HG02970 (cell line): ENCODE measurements around the gene RPAIN.

Experiments used
- ATAC-seq: cut with Tn5 transposase; IDR thresholded peaks from one replicate; pipeline ENCODE4 v1.9.1; 2021; ENCODE audit warnings: mild to moderate bottlenecking, moderate library complexity, moderate number of reproducible peaks; ENCODE audit not compliant: unreplicated experiment, low FRiP score

Gene RPAIN, protein sequence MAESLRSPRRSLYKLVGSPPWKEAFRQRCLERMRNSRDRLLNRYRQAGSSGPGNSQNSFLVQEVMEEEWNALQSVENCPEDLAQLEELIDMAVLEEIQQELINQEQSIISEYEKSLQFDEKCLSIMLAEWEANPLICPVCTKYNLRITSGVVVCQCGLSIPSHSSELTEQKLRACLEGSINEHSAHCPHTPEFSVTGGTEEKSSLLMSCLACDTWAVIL

DNA sequence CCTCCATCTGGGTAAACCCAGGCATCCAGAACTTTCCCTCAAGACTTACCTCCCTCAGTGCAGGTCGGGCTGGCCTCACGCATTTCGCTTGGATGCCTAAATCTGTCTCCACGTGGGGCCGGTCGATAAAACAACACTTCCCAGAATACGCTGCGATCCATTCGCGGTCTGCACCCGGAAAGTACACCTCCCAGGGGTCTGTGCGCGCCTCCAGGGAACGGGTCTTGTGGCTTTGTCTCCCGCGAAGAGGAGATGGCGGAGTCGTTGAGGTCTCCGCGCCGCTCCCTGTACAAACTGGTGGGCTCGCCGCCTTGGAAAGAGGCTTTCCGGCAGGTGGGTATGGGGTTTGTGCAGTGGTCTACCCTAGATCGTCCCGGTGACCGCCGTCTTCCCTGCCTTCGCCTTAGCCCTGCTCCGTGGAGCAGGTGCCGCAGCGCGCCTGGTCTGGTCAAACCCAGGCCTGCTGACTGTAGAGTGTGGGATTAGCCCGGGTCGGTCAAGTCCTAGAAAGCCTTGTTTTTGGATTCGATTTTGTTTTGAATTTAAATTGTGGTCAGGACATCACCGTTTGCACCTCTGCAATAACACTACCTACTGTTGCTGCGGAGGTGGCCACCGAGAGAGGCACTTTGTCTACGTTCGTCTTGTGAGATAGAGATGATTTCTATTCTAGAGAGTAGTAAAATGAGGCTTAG is at the start of gene RPAIN:
Gene RPAIN (plus strand): TSS at position 224 of the 695 bp plus-strand sequence. CDS start 29 bp downstream, at position 253.
- ATAC-seq: peak; percentile 49

GRCh38 chr17:5370411-5370810 is 49.6 kb upstream of the RPAIN start:
- no peak for ATAC-seq

DNA sequence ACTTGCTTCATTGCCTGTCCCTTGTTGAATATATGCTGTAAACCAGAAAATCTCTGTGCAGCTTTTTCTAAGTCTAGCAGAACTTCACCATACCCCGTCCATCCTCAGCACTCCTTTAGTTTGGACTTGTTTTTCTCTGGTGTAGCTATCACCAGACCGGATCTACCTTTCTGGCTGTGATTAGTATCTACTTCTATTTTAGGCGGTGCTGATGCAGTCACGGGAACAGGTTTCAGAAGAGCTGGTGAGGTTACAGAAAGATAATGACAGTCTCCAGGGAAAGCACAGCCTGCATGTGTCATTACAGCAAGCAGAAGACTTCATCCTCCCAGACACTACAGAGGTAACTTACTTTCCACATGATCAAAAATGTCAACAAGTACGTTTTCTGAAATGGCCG is 46.9 kb upstream of the RPAIN start:
- no peak for ATAC-seq

DNA sequence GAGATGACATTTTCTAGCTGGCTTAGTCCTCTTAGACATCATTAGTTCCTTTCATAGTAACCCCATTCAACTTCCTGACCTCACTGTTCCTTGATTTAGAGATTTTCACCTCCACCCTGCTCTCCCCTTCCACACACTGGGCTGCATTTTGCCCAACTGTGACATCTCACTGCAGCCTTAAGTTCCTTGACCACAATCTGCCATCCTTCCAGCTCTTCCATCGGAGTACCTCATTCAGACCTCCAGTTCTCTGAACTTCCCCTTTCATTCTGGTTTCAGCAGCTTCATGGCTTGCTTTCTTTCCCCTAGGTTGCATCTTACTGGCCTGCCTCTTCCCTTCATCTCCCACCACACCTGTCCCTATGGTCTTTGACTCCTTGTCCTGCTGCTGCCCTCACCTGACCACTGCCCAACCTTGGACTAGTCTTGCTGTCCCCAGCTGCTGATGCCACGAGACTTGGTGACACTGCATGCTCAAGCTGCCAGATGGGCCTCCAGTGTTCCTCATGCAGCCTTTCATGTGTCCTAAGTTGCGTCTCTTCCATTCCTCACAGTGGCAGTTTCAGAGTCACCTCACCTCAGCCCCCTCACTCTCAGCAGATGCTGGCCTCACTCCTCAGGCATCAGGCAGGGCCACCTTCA is 41.3 kb upstream of the RPAIN start:
- no peak for ATAC-seq

GRCh38 chr17:5379351-5380107 is 40.5 kb upstream of the RPAIN start:
- no peak for ATAC-seq

DNA sequence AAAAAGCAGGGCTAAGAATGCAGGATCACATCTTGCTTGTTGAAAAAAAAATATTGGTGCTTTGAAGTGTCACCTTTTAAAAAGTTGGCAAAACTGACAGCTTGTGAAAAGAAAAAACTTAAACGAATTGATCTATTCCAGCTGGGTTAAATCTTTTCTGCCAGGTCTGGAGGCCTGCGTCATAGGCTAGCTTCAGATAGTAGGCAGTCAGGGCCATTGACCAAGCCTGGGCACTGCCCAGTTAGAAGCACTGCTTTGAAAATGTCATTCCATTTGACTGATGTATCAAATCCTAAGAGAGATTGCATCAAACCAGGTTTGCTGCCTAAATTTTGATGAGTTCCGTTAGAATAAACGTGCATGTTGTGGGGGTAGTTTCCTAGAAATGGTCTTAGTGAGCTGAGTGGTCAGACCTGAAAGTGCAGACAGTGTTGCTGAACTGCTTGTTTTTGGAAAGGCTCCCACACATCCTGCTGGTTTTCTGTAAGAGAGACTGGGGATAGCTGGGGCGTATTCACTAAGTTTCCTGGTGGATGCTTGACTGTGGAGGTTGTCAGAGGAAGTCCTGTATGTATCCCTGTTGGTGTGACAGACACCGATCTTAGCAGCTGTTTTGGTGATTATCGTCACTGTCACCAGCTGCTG is 39.4 kb upstream of the RPAIN start:
- no peak for ATAC-seq

- ATAC-seq: no peak
Measured at GRCh38 chr17:5381542-5381941, 38.4 kb upstream of the RPAIN start.

GRCh38 chr17:5391678-5392077 is 28.3 kb upstream of the RPAIN start:
- no peak for ATAC-seq

DNA sequence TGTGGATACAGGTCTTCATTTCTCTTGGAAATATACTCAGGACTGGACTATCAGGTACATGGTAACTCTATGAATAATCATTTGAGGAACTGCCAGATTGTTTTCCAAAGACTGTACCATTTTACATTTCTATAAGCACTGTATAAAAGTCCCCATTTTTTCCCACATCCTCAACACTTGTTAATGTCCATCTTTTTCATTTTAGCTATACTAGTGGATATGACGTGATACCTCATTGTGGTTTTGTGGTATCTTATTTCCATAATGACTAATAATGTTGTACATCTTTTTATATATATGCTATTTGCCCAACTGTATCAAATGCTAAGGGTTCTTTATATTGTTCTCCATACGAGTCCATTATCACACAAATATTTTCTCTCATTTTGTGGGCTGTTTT is 23.4 kb upstream of the RPAIN start:
- no peak for ATAC-seq

GRCh38 chr17:5399767-5400166 is 20.2 kb upstream of the RPAIN start:
- no peak for ATAC-seq

GRCh38 chr17:5405400-5405799 is 14.6 kb upstream of the RPAIN start:
- no peak for ATAC-seq

GRCh38 chr17:5408186-5408585 is 11.8 kb upstream of the RPAIN start:
- ATAC-seq: no peak

- no peak for ATAC-seq
Measured at GRCh38 chr17:5410594-5411272, 9.2 kb upstream of the RPAIN start.

DNA sequence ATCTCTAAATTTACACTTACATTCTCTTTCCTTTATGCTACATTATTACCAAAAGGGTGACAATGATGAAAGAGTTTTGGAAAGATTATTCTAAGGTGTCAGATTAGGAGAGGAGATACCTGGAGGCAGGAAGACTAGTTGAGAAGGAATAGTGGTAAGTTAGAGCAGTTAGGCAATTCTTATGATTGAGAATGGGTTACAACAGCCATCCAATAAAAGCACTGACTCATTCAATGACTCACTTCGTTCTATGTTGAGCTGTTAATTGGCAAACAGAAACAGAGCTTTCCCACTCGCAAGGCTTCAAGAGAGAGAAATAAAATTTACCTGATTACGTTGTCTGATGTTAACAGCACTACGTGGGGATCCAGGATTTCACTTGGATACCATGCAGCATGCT is 6.3 kb upstream of the RPAIN start:
- ATAC-seq: no peak

- ATAC-seq: no peak
Measured at GRCh38 chr17:5416901-5417300, 3.1 kb upstream of the RPAIN start.

DNA sequence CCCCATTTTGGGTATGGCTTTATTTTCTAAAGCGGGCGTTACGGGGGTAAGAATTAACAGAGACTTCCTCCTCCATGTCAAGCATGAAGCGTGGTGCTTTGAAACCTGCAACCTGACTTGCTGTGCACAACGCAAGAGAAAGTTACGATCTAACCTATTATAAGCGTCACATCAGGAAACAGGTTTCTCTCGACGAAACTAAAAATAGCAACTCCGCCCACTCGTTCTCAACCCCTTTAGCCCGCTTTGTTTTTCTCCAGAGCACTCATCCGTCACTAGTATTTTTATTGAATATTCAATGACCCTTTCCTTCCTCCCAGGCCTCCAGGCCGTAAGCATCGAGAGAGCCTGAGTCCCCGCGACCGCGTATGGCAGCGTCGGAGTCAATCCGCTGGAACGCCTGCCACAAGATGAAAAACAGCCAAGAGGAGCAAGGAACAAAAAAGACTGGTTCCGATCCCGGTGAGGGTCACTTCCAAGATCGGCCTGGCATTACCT is 1.1 kb upstream of the RPAIN start:
- ATAC-seq: peak; percentile 41

GRCh38 chr17:5419356-5419958 is 525 bp upstream of the RPAIN start, which contains the start of gene NUP88:
TSS of gene NUP88 (minus strand) at chr17:5419662. CDS start at chr17:5419650, 12 bp downstream.
- ATAC-seq: peak; percentile 92

DNA sequence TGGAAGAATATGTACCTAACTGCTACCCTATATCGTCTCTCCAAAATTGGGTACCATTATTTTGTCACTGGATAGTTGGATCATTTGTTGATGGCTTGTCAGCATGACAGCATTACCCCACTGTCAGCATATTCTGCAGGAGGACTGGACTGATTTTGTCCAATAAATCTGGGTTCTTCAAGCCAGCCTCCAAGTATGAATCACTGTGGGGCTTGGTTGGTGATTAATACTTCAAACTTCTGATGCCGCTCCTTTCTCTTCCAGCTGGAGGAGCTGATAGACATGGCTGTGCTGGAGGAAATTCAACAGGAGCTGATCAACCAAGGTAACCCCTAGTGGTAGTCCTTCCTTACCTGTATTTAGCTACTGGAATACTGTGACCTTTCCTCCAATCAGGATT is 2.5 kb downstream of the RPAIN start:
- no peak for ATAC-seq

GRCh38 chr17:5424909-5425308 is 4.9 kb downstream of the RPAIN start:
- ATAC-seq: no peak
